Measurements from ENCODE around the gene FAM83E.
"Not testable (repeated sequence)": the region's sequence is repeated elsewhere in the genome, so short reads cannot be mapped to it uniquely, and the experiment has no call there.

FAM83E gene

DNA sequence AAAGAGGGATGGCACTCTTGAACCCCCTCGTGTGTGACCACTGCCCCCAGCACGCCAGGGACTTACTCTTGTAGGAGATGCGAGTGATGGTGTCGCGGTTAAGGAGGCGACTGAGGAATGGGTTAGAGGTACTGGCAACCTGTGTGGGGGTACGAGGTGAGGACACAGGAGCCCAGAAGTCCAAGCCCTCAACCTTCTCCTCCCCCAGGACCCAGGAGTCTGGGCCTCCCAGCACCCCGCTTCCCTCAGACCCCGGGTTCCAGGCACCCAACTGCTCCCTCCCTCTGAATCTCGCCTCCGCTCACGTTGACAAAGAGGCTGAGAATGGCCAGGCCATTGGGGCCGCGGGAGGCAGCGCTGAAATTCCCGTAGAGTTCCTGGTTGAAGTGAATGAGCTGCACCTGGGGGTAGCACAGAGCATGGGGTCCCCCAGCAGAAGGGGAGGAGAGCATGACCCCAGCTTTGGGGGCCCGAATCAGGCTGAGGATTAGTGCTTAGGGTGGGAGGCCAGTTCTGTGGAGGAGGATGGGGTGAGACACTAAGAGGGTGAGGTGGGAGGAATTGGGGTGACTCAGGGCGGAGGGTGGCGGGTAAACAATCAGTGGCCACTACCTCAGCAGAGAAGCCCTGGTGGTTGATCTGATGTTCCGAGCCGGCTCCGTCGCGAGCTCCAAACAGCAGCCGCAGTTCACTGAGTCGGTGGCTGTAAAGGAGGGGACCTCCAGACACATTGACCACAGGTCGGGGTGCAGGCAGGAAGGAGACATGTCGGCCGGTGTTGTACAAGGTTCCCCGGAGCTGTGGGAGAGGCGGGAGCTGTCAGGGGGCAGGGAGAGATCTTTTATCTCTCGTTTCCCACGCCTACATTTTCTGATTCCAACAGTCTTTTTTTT is 24.9 kb upstream of the FAM83E start:
- no peak for FAIRE-seq

DNA sequence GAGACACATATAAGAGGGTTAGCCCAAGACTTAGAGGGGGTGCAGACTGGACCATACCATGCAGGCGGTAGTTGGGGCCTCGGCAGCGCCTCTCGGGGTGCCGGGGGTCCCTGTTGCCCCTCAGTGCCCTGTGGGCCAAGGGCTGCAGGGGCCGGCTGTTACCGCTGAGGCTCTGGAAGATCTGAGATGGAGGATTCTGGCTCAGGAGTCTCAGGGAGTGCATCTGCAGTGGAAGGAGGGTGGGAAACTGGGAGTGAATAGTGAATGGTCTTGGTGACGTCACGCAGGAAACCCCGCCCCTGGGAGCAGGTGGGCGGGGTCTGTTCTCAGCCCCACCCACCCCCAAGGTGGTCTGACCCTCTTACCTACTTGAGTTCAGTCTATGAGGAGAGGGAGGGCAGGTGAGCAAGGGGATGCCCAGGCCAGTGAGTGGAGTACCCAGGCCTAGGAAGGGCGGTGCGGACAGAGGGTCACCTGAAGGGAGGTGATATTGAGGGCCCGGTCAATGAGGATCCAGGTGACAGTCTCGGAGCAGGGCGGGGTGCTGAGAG is 24.0 kb upstream of the FAM83E start:
- no peak for FAIRE-seq

DNA sequence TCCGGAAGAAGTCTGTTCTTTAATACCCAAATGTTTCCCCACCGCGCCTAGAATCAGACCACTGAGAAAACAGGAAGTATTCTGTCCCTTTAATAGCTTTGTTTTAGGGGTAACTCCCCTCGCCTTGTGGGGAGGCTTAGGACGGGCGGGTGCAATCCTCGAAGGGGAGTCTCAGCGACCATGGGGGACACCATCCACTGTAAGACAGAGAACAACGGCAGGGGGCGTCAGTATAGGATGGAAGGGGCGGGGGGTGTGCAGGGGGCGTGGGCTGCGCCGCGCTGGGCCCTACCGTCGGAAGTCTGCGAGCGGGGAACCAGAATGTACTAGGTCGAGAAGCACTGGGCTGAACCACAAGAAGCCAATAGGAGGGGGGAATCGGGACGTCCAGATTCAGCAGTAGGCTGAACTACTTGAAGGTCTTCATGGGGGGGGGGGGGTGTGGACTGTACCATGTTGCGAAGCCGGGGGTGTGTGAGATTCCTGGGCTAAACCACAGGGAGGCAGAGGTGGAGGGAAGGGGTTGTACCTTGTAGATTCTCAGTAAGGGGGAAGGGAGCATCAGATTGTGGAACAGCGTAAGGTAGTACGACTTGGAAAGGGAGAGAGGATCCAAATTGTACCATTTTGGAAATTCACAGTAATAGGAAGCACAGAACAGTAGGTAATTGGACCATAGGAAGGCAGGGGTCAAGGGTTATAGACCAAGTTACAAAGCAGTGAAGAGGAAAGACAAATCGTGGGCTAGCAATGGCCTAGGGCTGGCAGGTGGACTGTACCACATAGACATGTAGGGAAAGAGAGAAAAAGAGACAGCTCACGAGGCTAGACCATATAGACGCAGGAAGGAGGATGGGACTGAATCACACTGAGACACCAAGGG is 23.3 kb upstream of the FAM83E start:
- no peak for FAIRE-seq

DNA sequence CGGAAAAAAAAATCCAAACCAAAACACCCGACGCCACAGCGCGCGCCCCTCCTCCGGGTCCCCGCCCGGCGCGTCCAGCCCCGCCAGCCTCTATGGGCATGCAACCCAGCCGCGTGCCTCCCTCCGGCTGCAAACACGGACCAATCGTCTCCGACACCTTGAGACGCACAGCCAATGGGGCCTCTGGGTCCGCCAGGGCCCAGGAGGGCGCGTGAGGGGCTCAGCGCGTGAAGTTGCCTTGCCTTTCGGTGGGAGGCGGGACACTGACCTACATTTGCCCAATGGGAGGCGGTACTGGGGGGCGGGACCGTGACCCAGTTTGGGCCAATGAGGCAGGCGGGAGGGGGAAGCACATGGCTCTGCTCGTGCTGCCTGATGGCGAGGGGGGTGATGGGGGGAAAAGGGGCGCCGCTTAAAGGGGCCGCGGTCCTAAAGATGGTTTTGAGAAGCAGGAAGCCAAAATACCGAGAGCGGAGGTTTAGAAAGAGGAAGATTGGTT is 22.6 kb upstream of the FAM83E start:
- FAIRE-seq, result peak; percentile 84

DNA sequence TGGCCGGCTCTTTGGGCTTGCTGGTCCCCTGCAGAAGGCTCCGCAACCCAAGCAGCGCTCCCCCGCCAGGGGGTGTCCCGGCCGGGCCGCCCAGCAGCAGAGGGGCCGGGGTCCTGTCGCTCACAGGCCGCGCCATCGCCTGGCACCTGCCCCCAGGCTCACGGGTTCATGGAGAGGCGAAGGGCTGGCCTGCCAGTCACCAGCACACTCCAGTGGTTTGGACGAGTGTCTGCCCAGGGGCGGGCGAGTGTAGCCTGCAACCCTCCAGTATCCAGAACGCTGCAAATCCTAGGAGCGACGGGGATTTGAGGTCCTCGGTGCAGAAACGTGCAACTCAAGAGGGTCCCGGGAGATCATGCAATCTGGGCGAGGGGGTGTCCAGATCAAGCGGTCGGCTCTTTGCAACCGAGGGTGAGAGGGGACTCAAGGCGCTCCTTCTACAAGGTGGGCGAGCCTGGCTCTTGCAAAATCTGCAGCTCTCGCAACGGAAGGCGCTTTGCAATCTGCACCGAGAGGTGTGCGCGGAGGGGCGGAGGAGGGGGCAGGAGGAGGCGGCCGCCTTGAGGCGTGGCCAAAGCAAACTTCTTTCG is 22.1 kb upstream of the FAM83E start, which contains the start of gene DBP:
Gene DBP (minus strand): TSS at position 521 of the 590 bp plus-strand sequence. CDS start 385 bp downstream, at position 136.
- FAIRE-seq, result no peak

DNA sequence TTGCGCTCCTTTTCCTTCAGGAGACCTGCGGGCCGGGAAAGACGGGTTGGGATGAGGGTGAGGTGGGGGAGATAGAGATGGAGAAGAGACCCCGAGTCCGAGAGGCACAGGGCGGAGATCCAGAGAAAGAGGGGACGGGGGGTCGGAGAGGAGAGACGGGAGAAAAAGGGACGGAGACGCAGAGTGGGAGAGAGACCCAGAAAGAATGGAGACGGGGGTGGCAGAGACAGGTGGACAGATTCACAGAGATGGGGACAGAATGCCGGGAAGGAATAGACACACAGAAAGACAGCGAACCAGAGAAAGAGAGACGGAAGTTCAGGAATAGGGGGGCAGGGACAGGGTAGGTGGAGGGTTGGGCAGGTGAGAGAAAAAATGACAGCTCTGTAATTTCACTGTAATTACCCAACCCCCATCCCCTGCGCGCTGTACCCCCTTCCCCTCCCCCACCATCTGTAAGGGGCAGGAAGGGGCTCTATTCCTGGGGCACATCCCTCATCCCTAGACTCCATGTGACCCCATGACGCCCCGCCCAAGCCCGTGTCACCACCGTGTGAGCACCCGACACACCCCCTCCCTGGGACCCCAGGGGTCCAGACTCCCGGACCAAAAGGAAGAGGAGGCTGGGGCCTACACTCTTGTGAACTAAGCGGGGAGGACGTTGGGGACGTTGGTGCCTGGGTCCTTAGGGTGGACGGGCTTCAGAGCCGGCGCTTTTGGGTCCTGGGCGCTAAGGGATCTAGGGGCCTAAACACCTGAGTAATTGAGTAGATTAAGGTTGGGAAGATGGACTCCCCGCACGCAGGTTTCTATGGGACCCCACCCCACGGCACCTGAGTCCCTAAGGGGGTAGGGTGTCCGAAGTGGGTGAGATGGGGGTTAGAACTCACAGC is 21.3 kb upstream of the FAM83E start:
- no peak for FAIRE-seq

DNA sequence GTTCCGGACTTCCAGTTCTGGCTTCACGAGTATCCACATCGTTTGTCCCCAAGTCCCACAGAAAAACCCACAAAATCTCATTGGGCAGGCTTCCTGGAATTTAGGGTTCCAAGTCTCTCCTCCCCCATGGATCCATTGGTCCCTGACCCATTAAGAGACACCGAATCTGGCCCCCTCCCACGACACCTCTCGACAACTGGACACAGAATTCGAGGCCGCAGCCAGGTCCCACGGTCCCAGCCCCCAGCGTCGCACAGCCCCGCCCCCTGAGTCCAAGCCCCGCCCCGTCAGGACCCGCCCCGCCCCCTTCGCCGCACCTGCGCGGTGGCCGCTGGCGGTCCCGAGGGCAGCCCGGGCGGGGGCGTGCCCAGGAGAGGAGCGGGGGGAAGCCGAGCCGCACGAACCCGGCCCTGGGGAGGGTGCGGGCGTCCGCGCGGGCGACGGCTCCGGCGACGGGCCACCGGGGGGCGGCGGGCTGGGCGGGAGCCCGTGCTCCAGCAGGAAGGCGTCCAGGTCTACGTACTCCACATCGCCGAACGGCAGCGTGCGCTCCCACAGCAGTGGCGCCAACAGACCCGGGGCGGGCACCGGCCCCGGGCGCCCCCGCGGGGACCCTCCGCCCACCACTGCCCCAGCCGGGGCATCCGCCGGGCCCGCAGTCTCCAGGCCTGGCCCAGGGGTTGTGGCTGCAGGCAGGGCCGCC is 20.5 kb upstream of the FAM83E start:
- no peak for FAIRE-seq

DNA sequence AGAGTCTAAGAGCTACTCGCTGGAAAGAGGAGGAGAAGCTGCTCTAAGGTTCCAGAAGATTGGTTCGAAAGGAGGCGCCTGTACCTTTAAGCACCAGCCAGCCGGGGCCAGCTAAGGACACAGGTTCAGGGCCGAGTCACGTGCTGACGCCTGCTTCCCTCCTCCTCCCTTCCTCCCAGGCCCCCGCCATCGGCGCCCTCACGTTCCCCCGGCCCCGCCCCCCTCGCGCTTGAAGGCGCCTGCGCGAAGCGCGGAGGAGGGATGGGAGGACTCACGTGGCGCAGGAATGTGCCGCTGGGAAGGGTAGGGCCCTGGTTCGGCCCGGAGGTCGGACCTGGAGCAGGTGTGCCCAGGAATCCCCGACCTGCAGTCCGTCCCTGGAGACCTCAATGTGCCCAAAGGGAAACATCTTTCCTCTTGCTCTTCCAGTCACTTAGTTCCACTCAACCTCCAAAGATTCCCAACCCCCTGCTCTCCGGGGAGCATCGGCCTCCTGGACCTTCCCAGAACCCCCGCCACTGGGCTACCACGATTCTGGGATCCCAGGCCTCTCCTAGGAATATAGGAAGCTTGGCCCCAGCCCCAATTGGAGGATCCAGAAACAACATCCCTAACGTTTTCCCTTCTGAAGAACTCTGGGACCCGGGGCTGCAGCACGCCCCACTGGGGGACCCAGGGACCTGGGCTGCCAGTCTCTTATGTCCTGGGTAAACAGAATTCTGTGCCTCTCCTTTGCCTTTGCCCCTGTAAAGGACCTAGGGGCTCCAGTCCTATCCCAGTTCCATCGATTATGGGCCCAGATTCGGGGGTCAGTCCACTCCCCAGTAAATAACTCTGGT is 19.8 kb upstream of the FAM83E start:
- FAIRE-seq, result peak; percentile 75

DNA sequence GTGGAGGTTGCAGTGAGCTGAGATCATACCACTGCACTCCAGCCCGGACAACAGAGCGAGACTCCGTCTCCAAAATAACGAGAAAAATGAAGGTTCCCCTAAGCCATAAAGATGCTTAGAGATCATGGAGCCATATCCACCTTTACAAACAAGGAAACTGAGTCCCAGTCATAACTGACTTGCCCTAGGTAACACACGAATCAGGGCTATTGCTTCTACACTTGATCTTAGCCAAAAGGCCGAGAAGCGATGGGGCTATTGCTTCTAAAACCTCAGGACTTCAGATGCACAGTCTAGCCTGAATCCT is 19.1 kb upstream of the FAM83E start:
- FAIRE-seq, result no peak

DNA sequence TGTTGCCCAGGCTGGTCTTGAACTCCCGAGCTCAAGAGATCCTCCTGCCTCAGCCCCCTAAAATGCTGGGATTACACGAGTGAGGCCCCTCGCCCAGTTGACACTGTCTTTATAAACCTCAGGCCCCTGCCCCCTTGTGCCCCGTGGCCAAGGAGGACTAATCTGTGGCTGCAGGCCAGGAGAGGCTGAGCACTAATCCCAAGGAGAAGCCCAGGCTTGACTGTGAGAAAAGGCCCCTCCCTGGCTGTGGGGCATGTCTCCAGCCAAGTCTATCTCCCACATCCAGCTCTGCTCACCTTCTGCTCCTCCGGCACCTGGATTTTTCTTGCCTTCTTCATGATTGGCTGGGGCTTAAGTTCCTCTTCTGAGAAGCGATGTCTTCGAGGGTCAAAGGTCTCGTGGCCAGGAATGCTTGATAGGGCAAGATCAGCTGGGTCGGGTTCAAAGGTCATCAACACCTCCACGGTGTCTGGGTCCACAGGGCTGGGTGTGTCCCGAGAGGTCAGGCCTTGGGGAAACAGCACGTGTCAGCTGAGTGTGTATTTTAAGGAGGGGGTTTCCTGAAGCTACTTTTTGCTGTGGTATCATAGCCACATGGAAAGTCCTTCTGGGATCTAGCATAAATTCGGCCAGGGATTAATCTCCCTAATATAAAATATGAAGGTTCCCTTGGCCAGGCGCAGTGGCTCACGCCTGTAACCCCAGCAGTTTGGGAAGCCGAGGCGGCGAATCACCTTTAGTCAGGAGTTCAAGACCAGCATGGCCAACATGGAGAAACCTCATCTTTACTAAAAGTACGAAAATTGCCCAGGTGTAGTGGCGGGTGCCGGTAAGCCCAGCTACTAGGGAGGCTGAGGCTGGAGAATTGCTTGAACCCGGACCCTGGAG is 18.5 kb upstream of the FAM83E start:
- no peak for FAIRE-seq

DNA sequence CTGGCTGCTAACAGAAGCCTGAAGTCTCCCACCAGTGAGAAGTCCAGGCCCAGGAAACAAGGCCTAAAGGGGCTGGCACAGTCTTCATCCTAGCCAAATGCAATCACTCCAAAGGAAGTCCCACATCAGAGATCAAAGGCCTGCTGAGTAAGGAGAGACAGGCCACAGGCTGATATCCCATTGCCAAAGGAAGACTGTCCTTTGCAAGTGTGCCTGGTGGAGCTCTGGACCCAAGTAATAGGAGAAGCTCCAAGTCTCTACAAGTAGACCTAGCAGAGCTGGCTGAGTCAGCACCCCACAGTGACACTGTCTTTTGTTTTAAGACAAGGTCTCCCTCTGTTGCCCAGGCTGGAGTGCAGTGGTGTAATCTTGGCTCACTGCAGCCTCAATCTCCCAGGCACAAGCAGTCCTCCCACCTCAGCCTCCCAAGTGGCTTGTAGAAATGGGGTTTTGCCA is 17.8 kb upstream of the FAM83E start:
- FAIRE-seq, result no peak

DNA sequence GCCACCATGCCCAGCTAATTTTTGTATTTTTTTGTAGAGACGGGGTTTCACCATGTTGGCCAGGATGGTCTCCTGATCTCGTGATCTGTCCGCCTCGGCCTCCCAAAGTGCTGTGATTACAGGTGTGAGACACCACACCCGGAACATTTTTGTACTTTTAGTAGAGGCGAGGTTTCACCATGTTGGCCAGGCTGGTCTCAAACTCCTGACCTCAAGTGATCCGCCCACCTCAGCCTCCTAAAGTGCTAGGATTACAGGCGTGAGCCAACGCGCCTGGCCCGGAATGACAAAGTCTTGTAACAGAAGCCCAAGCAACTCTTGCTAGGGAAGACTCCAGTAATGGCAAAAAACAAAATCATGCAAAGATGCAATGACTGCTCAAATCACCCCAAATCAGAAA is 17.4 kb upstream of the FAM83E start:
- FAIRE-seq, result not testable (repeated sequence)

DNA sequence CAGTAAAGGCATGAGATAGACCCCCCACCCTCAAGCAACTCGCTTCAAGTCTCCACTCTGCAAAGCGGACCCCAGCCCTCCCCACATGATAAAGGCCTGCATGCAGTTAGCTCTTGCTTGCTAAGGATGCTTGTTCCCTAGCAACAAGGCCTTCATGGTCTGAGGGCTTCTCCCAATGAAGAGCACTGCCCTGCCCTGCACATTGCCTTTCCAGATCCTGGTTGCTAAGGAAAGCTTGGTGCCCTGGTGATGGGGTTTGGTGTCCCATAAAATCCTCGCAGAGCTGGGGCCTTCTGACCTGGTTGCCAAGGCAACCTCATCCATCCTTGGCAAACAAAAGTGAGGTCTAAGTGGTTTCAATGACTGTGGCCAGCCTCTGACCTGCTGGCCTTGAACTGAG is 16.3 kb upstream of the FAM83E start:
- no peak for FAIRE-seq

DNA sequence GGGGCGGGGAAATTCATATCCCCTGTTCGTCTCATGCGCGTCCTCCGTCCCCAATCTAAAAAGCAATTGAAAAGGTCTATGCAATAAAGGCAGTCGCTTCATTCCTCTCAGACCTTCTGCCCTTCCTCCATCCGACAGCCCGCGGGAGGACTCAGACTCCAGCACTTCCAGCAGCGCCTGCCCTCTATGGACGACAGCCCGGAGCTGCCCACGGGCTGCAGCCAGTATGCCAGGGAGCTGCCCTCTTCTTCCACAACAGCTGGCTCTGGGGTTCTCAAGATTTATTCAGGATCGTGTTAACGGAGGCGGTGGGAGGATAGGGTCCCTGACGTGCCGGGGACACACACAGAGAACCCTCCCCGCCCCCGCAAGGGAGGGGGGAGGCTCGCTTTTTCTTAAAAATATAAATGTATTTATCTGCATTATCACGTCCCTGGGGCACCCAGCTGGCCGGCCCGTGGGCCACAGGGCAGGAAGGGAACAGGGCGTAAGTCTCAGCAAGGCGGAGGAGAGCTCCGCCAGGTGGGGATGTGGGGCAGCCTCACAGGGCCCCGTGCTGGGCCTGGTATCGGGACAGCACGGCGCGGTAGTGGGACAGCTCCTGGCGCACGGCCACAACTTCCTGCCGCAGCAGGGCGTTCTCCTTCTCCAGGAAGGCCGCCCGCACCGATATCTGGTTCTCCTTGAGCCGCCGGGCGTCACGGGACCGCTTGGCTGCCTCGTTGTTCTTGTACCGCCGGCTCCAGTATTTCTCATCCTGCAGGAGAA is 15.6 kb upstream of the FAM83E start:
- no peak for FAIRE-seq

DNA sequence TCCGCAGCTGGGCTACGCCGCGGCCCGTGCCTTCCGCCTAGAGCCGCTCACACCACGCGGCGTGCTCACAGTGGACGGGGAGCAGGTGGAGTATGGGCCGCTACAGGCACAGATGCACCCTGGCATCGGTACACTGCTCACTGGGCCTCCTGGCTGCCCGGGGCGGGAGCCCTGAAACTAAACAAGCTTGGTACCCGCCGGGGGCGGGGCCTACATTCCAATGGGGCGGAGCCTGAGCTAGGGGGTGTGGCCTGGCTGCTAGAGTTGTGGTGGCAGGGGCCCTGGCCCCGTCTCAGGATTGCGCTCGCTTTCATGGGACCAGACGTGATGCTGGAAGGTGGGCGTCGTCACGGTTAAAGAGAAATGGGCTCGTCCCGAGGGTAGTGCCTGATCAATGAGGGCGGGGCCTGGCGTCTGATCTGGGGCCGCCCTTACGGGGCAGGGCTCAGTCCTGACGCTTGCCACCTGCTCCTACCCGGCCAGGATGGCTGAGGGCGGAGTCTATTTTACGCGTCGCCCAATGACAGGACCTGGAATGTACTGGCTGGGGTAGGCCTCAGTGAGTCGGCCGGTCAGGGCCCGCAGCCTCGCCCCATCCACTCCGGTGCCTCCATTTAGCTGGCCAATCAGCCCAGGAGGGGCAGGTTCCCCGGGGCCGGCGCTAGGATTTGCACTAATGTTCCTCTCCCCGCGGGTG is 14.9 kb upstream of the FAM83E start:
- FAIRE-seq, result no peak

DNA sequence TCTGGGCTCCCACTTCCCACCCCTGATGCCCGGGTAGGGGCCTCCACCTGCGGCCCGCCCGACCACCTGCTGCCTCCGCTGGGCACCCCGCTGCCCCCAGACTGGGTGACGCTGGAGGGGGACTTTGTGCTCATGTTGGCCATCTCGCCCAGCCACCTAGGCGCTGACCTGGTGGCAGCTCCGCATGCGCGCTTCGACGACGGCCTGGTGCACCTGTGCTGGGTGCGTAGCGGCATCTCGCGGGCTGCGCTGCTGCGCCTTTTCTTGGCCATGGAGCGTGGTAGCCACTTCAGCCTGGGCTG is 14.4 kb upstream of the FAM83E start:
- no peak for FAIRE-seq

DNA sequence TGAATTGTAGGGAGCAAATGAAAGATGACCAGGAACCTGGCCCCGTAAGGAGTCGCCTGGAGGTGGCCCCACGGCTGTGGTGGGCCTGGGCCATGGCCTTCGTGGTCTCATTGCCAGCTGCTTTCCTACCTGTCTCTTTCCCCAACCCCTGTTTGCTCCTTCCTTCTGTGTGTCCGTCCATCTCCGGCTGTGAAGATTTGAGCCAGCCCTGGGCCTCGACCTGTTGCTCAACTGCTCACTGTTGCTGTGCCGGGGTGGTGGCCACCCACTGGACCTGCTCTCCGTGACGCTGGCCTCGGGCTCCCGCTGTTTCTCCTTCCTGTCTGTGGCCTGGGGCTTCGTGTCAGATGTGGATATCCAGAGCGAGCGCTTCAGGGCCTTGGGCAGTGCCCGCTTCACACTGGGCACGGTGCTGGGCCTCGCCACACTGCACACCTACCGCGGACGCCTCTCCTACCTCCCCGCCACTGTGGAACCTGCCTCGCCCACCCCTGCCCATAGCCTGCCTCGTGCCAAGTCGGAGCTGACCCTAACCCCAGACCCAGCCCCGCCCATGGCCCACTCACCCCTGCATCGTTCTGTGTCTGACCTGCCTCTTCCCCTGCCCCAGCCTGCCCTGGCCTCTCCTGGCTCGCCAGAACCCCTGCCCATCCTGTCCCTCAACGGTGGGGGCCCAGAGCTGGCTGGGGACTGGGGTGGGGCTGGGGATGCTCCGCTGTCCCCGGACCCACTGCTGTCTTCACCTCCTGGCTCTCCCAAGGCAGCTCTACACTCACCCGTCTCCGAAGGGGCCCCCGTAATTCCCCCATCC is 13.8 kb upstream of the FAM83E start:
- no peak for FAIRE-seq
